Lower leg skin (tissue), 4 donors: Measurements from ENCODE around the gene STX5. TPM values are rescaled to one million over a fixed set of nuclear protein-coding genes. Genes with fewer than 3 reads are reported as not detected.

Experiments
- DNase-seq, 2 donors: peaks; one replicate each; pipeline ENCODE4 v3.0.0-alpha.2; 2019; ENCODE audit warnings: low spot score in 2 of 2
- H3K4me3 ChIP-seq: fragments of 200-600 bp; sonication (generic); 2 replicates; pipeline ENCODE4 v1.5.1; 2017; ENCODE audit warnings: mild to moderate bottlenecking, low read depth; ENCODE audit not compliant: poor library complexity, severe bottlenecking
- CTCF ChIP-seq, 3 donors: fragments of 450-650 bp; IDR thresholded peaks; one replicate each; pipeline ENCODE4 v1.5.1; 2016; ENCODE audit warnings: antibody characterized with exemption in 3 of 3, mild to moderate bottlenecking in 3 of 3, moderate library complexity in 2 of 3
- POLR2A ChIP-seq, 2 donors: fragments of 450-650 bp; IDR thresholded peaks; one replicate each; pipeline ENCODE4 v1.6.1; 2016 to 2017; ENCODE audit warnings: antibody characterized with exemption in 2 of 2, mild to moderate bottlenecking in 1 of 2, moderate library complexity in 1 of 2
- WGBS, 2 donors: methylation state at CpG; one replicate each; pipeline ENCODE4 v1.1.5; 2018; 5-methylcytosine and 5-hydroxymethylcytosine counted together
- intact Hi-C: fragments of 100-400 bp; cut with DNase I; formaldehyde crosslinking; loops from one replicate; pipeline ENCODE4 v1.15.0; 2023; ENCODE audit warnings: low total_unique reads
- total RNA-seq, 4 donors: library from RNA; depleted of rRNA; stranded (reverse); fragments of >200 nt; gene quantifications; one replicate each; pipeline ENCODE4 v1.1.0, GENCODE V29; 2016

The STX5 gene
- total RNA-seq, 4 donors from 2014 or later: 30.0 to 47.4 (median 38.4) TPM

GRCh38 chr11:62804310-62805075 is 27.4 kb downstream of the STX5 start:
- H3K4me3 ChIP-seq: peak overlapping the region; percentile 97
- WGBS, 2 donors: 2 to 3% methylated on average over 14 of the region's 14 CpGs
- intact Hi-C loops: no loop called here
- TF ChIP-seq POLR2A (IDR thresholded peaks at IDR 0.05) (no peak), CTCF (IDR thresholded peaks at IDR 0.05) (no peak)
- DNase-seq: no peak

GRCh38 chr11:62801071-62801470 is 30.8 kb downstream of the STX5 start:
- 78 to 83% methylated on average over 4 of the region's 4 CpGs for WGBS, 2 donors
- DNase-seq: no peak
- TF ChIP-seq POLR2A (IDR thresholded peaks at IDR 0.05): no peak
- TF ChIP-seq CTCF (IDR thresholded peaks at IDR 0.05): no peak
- intact Hi-C loops: no loop called here
- no peak overlapping the region for H3K4me3 ChIP-seq

- TF ChIP-seq POLR2A (IDR thresholded peaks at IDR 0.05) (no peak), CTCF (IDR thresholded peaks at IDR 0.05) (no peak)
- WGBS, 2 donors: 87 to 92% methylated on average over 10 of the region's 10 CpGs
- H3K4me3 ChIP-seq: no peak overlapping the region
- no peak for DNase-seq
- intact Hi-C loops: loop anchor here (10.0 kb wide), 1 partner anchor 55 kb away; no protein-coding TSS in a partner anchor
Measured at GRCh38 chr11:62799486-62799885, 32.4 kb downstream of the STX5 start.

- intact Hi-C loops: loop anchor here (10.0 kb wide), 1 partner anchor 59 kb away; no protein-coding TSS in a partner anchor
- no peak for DNase-seq
- TF ChIP-seq CTCF (IDR thresholded peaks at IDR 0.05): no peak
- TF ChIP-seq POLR2A (IDR thresholded peaks at IDR 0.05): no peak
- H3K4me3 ChIP-seq: no peak overlapping the region
- 77 to 79% methylated on average over 7 of the region's 7 CpGs for WGBS, 2 donors
Measured at GRCh38 chr11:62796281-62796680, 35.6 kb downstream of the STX5 start.

GRCh38 chr11:62794201-62794775 is 37.6 kb downstream of the STX5 start:
- no peak for DNase-seq
- intact Hi-C loops: loop anchor here (10.0 kb wide), 1 partner anchor 61 kb away; no protein-coding TSS in a partner anchor
- TF ChIP-seq CTCF (IDR thresholded peaks at IDR 0.05) (no peak), POLR2A (IDR thresholded peaks at IDR 0.05) (no peak)
- 85 to 90% methylated on average over 8 of the region's 8 CpGs for WGBS, 2 donors
- H3K4me3 ChIP-seq: no peak overlapping the region
